ENCODE data around the gene CDK11B.
"Not testable (repeated sequence)": the region's sequence is repeated elsewhere in the genome, so short reads cannot be mapped to it uniquely, and the experiment has no call there.

The CDK11B gene

DNA sequence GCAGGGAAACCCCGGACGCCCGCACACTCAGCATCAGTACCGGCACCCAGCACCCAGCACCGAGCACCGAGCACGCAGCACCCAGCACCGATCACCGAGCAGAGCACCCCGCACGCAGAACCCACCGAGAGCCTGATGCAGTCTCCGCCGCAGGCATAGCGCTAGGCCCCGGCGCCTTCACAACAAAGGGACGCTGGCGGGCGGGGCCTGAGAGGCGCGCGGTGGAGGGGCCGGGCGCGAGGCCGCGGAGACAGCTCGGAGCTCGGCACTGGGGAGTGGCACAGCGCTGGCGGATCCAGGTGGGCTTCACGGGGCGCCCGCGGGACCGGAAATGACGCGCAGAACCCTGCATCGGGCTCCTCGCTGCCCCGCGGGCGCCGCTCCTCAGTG, 33.5 kb upstream of the CDK11B start:
- H3K4me1 Mint-ChIP-seq (ENCODE audit: low read depth) = peaks cover 22% of the 10 kb centered on the region
- not testable (repeated sequence) for H3K27me3 Mint-ChIP-seq

DNA sequence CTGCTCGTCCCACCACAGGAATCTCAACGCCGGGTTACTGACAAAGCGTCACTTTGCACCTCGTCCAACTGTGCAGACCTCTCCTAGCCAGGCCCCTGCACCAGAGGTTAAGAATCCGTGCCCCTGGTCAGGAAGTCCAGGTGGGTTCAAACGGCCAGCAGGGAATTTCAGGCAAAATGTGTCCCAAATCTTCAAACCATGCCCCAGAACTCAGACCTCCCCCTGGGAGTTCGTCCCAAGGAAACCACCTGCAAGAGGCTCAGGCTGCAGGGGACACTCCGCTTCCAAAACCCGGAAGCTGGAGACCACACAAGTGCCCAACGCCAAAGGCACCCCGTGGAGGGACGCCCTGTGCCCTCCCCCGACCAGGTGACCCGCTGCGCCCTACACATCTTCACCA, 32.6 kb upstream of the CDK11B start:
- peaks cover 16% of the 10 kb centered on the region for H3K36me3 Mint-ChIP-seq (ENCODE audit: low read depth)
- not testable (repeated sequence) for H3K4me3 Mint-ChIP-seq, H3K27me3 Mint-ChIP-seq, H3K27ac Mint-ChIP-seq, H3K9me3 Mint-ChIP-seq
- H3K4me1 Mint-ChIP-seq (ENCODE audit: low read depth) = peaks cover 29% of the 10 kb centered on the region

More for the DNA sequence above, 33.5 kb upstream of the CDK11B start:
- H3K36me3 Mint-ChIP-seq (ENCODE audit: low read depth) = peaks cover 16% of the 10 kb centered on the region
- not testable (repeated sequence) for H3K9me3 Mint-ChIP-seq, H3K27ac Mint-ChIP-seq, H3K4me3 Mint-ChIP-seq

DNA sequence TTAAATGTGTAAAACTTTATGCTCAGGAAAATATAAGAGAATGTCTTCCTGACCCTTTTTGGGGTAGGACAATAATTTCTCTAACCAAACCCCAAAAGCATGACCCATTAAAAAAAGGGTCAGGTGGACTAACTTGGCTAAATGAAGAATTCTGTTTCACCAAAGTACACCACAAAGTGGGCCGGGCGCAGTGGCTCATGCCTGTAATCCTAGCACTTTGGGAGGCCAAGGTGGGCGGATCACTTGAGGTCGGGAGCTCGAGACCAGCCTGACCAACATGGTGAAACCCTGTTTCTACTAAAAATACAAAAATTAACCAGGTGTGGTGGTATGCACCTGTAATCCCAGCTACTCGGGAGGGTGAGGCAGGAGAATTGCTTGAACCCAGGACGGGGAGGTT, 30.7 kb upstream of the CDK11B start:
- not testable (repeated sequence) for H3K9me3 Mint-ChIP-seq, H3K27me3 Mint-ChIP-seq, H3K27ac Mint-ChIP-seq, H3K4me3 Mint-ChIP-seq
- H3K36me3 Mint-ChIP-seq (ENCODE audit: low read depth) = peaks cover 22% of the 10 kb centered on the region
- H3K4me1 Mint-ChIP-seq (ENCODE audit: low read depth) = peaks cover 41% of the 10 kb centered on the region

DNA sequence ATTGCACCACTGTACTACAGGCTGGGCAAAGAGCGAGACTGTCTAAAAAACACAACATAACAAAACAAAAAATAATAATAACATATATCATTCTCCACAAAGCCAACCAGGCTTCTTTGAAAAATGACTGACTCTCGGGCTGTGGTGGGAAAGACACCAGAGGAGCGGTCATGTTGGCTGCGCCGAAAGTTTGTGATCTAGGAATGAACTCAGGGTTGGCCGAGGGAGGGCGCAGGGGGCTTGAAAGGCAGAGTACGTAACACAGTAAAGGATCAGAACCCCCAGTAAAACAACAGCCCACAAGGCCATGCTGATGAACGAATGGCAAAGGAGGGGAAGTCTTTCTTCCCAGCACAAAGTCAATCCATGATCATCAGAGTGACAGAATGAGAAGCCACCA, 29.0 kb upstream of the CDK11B start:
- Mint-ChIP-seq H3K36me3 (ENCODE audit: low read depth) (peaks cover 26% of the 10 kb centered on the region), H3K4me1 (ENCODE audit: low read depth) (peaks cover 56% of the 10 kb centered on the region), H3K27me3 (no peaks in the 10 kb centered on the region), H3K27ac (peak overlapping the region; percentile 46), H3K9me3 (no peaks in the 10 kb centered on the region), H3K4me3 (no peak overlapping the region)

DNA sequence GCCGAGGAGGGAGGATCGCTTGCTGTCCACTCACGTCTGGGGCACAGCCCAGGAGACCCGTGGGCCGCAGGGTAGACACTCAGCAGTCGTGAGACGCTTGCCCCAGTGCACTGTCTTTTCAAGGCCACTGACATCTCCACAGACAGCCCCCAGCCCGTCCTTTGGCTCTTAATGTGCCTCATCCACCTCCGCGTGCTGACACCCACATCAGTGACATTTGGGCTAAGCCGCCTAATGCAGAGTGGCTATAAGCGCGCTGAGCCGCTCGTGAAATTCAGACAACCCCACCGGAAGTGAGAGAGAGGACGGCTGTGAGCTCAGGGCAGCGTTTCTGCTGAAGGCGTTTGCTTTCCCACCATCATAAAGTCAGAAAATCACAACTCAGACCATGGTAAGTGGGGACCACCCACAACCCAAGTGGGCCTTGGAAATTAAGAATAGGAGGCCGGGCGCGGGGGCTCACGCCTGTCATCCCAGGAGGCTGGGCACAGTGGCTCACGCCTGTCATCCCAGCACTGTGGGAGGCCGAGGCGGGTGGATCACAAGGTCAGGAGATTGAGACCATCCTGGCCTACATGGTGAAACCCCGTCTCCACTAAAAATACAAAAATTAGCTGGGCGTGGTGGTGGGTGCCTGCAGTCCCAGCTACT, 25.4 kb upstream of the CDK11B start:
- peak overlapping the region; percentile 59 for H3K27ac Mint-ChIP-seq
- peaks cover 52% of the 10 kb centered on the region for H3K4me1 Mint-ChIP-seq (ENCODE audit: low read depth)
- peaks cover 18% of the 10 kb centered on the region for H3K36me3 Mint-ChIP-seq (ENCODE audit: low read depth)
- H3K4me3 Mint-ChIP-seq = no peak overlapping the region
- H3K9me3 Mint-ChIP-seq = no peaks in the 10 kb centered on the region
- no peaks in the 10 kb centered on the region for H3K27me3 Mint-ChIP-seq

DNA sequence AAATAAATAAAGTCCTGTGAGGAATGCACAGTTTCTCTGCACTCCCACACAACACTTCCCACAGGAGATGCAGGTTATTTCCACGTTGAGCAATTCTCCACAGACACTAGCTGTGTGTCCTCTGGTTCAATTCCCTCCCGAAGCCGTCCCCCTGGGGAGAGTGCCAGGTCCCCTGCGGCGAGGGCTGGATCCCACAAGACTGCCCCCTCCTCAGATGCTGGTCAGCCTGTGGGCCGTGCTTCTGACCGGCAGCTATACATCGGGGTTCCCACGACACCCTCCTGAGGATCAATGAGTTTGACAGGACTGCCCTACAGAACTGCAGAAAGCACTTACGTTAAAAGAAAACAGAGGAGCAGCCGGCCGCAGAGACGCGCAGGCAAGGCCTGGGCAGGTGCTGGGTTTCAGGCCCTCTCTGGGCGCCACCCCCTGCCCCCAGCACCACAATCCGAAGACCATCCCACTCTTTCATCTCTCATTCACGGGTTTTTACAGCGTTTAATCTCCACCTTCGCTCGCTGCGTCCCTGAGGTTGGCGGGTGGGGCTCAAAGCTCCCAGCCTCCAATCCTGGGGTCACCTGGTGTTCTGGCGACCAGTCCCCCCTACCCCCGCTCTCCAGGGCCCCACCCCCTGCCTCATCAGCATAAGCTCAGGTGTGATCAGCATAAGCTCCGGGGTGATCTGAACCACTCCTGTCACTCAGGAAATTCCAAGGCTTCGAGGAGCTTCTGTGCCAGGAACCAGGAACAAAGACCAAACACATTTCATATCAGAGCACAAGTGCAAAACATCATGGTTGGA, 24.5 kb upstream of the CDK11B start:
- Mint-ChIP-seq H3K27me3 (no peaks in the 10 kb centered on the region), H3K9me3 (no peaks in the 10 kb centered on the region), H3K4me1 (ENCODE audit: low read depth) (peaks cover 56% of the 10 kb centered on the region), H3K27ac (peak overlapping the region; percentile 59), H3K36me3 (ENCODE audit: low read depth) (peaks cover 15% of the 10 kb centered on the region), H3K4me3 (no peak overlapping the region)

DNA sequence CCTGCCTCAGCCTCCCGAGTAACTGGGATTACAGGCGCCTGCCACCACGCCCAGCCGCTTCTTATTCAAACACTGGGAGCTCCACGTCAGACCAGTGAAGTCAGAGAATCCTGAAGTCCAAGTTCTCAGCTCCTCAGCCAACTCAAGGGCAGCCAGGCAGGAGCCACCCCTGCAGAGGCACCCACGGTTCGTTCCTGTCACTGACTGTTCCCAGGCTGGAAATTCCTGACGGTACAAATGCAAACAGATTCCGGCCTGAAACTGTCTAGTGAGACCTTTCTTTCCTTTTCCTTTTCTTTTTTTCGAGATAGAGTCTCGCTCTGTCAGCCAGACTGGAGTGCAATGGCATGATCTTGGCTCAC, 22.1 kb upstream of the CDK11B start:
- H3K4me3 Mint-ChIP-seq = no peak overlapping the region
- peaks cover 47% of the 10 kb centered on the region for H3K4me1 Mint-ChIP-seq (ENCODE audit: low read depth)
- H3K27me3 Mint-ChIP-seq = no peaks in the 10 kb centered on the region
- peaks cover 10% of the 10 kb centered on the region for H3K36me3 Mint-ChIP-seq (ENCODE audit: low read depth)
- no peak overlapping the region for H3K27ac Mint-ChIP-seq
- H3K9me3 Mint-ChIP-seq = no peaks in the 10 kb centered on the region

DNA sequence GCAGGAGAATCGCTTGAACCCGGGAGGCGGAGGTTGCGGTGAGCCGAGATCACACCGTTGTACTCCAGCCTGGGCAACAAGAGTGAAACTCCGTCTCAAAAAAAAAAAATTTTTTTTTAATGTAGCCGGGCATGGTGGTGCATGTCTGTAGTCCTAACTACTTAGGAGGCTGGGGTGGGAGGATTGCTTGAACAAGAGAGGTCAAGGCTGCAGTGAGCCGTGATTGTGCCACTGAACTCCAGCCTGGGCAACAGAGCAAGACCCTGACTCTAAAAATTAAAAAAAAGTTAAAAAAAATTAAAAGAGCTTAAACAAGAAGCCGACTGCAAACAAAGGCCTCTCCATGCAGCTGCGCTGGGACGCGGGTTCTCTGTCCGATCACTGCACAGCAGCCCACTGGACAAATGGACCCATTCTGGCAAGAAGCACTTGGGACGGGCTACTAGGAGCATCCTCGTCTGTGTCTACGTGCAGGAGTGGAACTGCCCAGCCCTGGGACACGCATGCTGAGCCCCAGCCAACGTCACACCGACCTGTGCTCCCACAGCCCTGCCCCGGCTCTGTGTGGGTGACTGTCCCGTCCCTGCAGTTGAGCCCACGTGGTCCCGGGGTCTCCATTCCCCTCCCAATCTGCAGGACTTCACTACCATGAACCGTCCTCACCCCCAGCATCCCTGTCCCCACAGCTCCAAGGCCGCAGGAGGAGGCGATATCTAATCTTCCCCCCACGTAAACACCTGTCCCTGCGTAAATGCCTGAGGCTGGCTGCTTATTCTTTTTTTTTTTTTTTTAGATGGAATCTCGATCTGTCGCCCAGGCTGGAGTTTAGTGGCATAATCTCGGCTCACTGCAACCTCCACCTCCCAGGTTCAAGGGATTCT, 21.5 kb upstream of the CDK11B start:
- Mint-ChIP-seq H3K4me3 (no peak overlapping the region), H3K27me3 (no peaks in the 10 kb centered on the region)

DNA sequence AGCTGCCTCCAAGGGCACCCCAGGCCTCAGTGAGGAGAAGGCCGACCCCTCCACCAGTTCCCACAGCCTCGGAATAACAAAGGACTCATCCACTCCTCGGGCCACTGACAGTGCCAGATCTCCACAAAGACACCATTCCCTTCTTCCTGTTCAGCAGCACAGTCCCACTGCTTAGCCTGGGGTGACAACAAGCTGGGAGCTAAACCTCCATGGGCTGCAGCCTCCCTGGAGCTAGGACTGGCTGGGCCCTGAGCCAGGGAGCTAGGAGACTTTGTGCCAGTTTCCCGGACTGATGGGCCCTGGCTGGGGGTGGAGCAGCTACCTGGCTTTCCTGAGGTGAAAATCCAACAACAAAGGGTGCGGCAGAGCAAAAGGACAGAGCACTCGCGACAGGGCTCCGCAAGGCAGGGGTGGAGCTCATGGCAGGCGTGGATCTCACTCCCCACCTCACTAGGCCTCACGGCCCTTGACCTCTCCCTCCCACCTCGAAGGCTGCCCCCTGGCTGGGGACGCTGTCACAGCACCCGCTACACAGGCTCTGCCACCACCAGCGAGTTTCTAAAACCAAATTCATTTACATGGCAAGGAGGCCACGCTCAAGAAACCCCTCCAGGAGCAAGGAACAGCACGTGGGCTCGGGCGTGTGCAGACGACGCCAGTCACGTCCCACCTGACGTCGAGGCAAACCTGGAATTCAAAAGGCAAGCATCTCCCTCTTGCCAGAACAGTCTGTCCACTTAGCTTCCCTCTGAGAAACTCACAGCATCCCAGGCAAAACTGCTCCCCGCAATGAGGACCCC, 20.0 kb upstream of the CDK11B start:
- H3K4me3 Mint-ChIP-seq = peak overlapping the region; percentile 88
- no peaks in the 10 kb centered on the region for H3K27me3 Mint-ChIP-seq
- peak overlapping the region; percentile 96 for H3K27ac Mint-ChIP-seq
- H3K36me3 Mint-ChIP-seq (ENCODE audit: low read depth) = peaks cover 7% of the 10 kb centered on the region
- peaks cover 45% of the 10 kb centered on the region for H3K4me1 Mint-ChIP-seq (ENCODE audit: low read depth)
- H3K9me3 Mint-ChIP-seq = no peaks in the 10 kb centered on the region

More for the DNA sequence above, 21.5 kb upstream of the CDK11B start:
- H3K4me1 Mint-ChIP-seq (ENCODE audit: low read depth) = peaks cover 44% of the 10 kb centered on the region
- no peaks in the 10 kb centered on the region for H3K9me3 Mint-ChIP-seq
- peaks cover 6% of the 10 kb centered on the region for H3K36me3 Mint-ChIP-seq (ENCODE audit: low read depth)
- H3K27ac Mint-ChIP-seq = no peak overlapping the region

DNA sequence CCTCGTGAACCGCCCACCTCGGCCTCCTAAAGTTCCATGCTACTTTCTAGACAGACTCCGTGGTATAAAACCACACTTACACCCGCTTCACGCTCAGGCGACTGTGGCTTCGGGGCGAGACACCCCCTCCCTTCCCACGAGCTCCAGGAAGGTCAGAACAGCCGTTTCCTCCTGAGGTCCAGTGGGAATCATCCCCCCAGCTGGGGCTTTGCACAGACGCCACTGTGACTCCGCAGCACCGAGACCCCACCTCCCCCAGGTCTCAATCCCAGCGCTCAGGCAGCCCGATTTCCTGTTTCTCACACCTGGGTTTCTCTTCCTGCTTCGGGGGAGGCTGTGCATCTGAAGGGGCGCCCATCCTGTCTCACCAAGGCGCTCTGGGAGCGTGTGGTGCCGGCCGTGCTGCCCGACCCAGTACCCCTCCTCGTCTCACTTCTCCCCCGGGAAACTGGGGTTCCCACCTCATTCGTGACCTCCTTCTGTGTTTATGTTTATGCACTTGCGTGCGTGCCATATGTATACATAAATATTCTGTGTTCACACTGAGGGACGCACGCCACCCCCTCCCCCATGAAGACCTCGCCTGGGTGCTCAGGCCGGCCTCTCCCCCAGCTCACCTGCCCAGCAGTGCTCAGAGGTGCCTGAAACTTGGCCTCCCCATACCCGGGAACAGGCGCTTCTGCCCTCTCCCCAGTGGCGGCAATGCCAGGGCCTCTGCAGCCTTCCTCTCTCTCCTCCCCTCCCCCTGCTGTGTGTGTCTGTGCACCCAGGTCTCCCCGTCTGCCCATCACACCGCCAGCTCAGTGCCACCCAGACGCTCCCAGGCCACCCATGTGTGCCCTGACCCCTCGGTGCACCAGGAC, 19.1 kb upstream of the CDK11B start:
- H3K36me3 Mint-ChIP-seq (ENCODE audit: low read depth) = peaks cover 8% of the 10 kb centered on the region
- H3K4me1 Mint-ChIP-seq (ENCODE audit: low read depth) = peaks cover 41% of the 10 kb centered on the region
- peak overlapping the region; percentile 96 for H3K27ac Mint-ChIP-seq

DNA sequence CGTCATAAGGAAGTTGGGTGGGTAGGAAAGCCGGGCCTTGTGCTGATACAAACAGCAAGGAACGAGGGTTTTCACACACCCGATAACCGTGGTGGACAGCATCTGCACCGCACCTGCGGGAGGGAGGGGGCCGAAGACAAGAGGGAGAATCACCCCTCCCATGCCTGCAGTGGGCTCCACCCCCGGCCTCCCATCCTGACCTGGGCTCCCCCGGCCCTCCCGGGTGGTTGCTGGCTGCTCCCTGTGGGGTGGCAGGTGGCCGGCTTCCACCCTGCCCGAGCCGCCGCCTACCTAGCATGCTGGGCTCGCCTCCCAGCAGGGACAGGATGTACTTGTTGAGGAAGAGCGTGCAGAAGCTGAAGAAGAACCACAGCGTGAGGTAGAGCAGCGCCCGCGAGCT, 17.3 kb upstream of the CDK11B start:
- Mint-ChIP-seq H3K4me1 (ENCODE audit: low read depth) (peaks cover 41% of the 10 kb centered on the region), H3K36me3 (ENCODE audit: low read depth) (peaks cover 20% of the 10 kb centered on the region)
- H3K27ac Mint-ChIP-seq, H3K9me3 Mint-ChIP-seq, H3K27me3 Mint-ChIP-seq, H3K4me3 Mint-ChIP-seq: not testable (repeated sequence)

More for the DNA sequence above, 19.1 kb upstream of the CDK11B start:
- H3K27me3 Mint-ChIP-seq = no peaks in the 10 kb centered on the region
- H3K4me3 Mint-ChIP-seq = peak overlapping the region; percentile 88
- H3K9me3 Mint-ChIP-seq = no peaks in the 10 kb centered on the region

DNA sequence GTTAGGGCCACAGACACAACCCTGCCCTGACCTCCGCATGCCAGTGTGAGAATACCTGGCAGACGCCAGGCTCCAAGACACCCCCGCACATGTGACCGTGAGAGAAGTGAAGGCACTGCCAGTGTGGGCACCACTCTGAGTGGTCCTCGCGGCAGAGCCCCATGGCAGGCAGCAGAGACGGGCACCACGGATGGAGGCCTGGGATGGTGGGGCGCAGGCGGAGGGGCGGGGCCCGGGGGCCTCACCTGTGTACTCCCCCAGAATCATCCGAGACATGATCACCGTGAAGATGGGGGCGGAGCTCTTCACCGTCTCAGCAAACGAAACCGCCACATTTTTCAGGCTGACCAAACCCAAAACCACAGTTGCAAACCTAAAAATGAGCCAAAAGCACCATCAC, 16.4 kb upstream of the CDK11B start:
- not testable (repeated sequence) for H3K4me3 Mint-ChIP-seq, H3K9me3 Mint-ChIP-seq, H3K27ac Mint-ChIP-seq, H3K27me3 Mint-ChIP-seq
- peaks cover 20% of the 10 kb centered on the region for H3K36me3 Mint-ChIP-seq (ENCODE audit: low read depth)
- H3K4me1 Mint-ChIP-seq (ENCODE audit: low read depth) = peaks cover 41% of the 10 kb centered on the region

DNA sequence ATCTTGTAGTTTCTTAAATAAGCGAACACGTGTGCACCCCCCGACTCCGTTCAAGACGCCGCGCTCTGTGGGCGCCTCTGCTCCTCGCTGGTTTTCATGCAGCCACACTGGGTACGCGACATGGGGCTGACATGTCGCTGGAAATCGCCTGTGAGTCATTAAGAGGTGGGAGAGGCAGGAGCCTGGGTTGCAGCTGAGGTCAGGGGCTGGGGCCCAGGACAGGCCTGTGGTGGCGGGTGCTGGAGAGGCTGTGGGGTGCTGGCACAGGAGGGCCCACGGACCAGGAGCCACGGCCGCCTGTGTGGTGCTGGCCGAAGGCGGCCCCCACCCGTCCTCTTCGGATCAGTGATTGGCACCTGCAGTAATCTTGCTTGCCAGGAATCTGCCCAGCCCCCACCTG, 16.0 kb upstream of the CDK11B start:
- Mint-ChIP-seq H3K27ac (peak overlapping the region; percentile 66), H3K36me3 (ENCODE audit: low read depth) (peaks cover 20% of the 10 kb centered on the region), H3K4me1 (ENCODE audit: low read depth) (peaks cover 41% of the 10 kb centered on the region)
- H3K4me3 Mint-ChIP-seq, H3K27me3 Mint-ChIP-seq, H3K9me3 Mint-ChIP-seq: not testable (repeated sequence)

All from stimulated activated naive CD8-positive, alpha-beta T cell treated with anti-CD3 and anti-CD28 coated beads, Interleukin-15, Interleukin-2, amounts not matched to agents 100 ng/mL and 50 ng/mL, for 24 hours (primary cell).